AML-193 (cell line): ENCODE data around the gene PTGFRN.
"Not testable (repeated sequence)": the region's sequence is repeated elsewhere in the genome, so short reads cannot be mapped to it uniquely, and the experiment has no call there.

ENCODE experiments used
- DNase-seq, 2 experiments: peaks; one replicate each; lab custom pipeline; 2025; lab: John Stamatoyannopoulos, UW

Gene PTGFRN

DNA sequence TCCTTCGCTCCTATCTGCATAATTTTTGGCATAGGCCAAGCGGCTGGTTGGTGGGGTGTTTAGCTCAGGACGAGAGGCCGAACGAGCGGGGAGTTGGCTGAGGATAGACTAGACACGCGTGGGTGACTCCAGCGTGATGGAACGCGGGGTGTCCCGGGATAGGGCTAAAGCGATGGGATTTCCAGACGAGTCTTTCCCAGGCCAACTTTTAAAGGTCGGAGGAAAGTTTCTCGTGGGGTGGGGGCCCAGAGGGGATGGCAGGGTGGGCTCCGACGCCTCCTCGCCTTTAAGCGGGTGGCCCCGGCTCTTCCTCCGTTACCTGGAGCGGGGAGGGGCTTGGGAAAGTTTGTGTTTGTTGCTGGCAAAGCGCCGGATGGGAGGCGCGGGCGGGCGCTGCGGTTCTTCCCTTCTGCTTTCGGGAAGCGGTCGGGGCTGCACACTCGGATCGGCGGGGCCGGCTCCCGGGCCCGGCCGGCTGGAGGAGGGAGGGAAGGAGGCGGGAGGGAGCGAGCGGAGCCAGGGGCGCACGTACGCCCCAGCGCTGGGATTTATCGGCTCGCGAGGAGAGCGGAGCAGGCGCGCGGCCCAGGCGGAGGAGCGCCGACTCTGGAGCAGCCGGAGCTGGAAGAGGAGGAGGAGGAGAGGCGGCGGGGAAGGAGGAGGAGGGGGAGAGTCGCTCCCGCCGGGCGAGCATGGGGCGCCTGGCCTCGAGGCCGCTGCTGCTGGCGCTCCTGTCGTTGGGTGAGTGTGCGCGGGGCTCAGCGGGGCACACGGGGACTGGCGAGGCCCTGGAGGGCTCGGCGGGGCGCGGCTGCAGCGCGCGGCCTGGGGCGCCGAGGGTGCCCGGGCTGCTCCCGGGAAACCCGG lies at the start of gene PTGFRN:
PTGFRN (plus strand) TSS at position 405 of the 867 bp plus-strand sequence; CDS start at position 693, 288 bp downstream.
- DNase-seq, result no peak

DNA sequence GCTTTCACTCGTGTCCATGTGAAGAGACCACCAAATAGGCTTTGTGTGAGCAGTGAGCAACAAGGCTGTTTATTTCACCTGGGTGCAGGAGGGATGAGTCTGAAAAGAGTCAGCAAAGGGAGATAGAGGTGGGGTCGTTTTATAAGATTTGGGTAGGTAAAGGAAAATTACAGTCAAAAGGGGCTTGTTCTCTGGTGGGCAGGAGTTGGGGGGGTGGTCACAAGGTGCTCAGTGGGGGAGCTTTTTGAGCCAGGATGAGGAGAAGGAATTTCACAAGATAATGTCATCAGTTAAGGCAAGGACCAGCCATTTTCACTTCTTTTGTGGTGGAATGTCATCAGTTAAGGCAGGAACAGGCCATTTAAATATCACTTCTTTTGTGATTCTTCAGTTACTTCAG lies 49.5 kb upstream of the PTGFRN start:
- not testable (repeated sequence) for DNase-seq

DNA sequence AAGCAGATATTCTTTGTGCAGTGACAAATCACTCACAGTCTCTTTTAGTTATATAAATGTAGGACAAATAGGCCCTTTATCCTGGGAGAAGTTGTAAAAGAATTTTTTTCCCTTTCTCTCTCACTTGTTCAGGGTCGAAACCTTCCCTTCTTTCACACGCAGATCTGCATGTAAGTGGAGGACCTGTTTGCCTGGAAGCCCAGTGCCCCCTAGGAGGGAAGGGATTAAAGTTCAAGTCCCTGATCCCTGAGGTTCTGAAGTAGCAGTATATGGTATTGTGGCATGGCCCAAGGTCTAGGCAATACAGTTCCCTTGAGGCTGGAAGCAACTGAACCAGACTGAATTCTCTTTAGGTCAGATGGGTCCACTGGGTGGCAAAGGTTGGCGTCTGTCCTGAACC lies 48.6 kb upstream of the PTGFRN start:
- no peak for DNase-seq

DNA sequence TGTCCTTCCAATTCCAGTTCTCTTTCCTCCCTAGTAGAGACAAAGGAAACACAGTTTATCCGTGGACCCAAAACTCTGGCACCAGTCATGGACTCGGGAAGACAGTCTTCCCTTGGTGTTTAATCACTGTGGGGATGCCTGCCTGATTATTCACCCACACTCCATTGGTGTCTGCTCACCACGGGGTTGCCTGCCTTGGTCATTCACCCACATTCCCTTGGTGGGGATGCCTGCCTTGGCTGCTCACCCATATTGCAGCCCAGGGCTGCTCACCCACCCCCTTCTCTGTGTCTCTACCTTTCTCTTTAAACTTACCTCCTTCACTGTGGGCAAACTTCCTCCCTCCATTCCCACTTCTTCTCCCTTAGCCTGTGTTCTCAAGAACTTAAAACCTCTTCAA lies 46.7 kb upstream of the PTGFRN start:
- not testable (repeated sequence) for DNase-seq

DNA sequence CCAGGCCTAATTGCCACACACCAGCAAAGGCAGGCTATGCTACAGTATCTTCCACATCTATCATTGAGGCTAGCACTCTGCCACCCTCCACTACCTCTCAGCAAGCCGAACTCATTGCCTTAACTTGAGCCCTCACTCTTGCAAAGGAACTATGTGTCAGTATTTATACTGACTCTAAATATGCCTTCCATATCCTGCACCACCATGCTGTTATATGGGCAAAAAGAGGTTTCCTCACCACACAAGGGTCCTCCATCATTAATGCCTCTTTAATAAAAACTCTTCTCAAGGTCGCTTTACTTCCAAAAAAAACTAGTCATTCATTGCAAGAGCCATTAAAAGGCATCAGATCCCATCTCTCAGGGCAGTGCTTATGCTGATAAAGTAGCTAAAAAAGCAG lies 43.2 kb upstream of the PTGFRN start:
- not testable (repeated sequence) for DNase-seq

DNA sequence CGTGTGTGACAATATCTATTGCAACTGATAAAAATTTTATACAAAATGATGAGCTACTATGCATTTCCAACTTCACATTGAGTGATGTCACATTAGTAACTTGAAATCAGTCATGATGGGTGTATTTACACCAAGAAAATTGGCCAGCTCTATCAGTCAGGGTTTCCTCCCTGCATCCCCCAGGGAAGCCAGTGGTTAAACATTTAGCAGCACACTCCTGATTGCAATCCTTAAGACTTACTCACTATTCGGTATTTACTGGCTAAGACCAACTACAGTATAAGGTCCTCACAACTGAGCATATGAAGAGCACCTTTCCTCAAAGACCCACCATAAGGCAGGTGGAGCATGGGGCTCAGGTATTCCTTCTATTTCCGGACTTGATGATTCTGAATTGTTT lies 41.3 kb upstream of the PTGFRN start:
- DNase-seq, result no peak

DNA sequence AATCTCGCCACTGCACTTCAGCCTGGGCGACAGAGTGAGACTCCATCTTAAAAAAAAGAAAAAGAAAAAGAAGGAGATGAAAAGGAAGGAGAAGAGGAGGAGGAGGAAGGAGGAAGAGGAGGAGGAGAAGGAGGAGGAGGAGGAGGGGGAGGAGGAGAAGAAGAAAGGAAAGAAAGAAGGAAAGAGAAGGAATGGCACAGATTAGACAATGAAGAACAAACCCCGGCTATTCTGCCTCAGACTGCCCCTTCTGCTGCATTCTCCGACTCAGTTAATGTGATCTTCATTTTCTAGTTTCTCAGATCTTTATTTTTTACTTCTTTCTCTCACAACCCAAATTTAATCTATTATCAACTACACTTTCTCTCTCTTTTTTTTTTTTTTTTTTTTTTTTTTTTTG lies 40.1 kb upstream of the PTGFRN start:
- DNase-seq, result no peak

DNA sequence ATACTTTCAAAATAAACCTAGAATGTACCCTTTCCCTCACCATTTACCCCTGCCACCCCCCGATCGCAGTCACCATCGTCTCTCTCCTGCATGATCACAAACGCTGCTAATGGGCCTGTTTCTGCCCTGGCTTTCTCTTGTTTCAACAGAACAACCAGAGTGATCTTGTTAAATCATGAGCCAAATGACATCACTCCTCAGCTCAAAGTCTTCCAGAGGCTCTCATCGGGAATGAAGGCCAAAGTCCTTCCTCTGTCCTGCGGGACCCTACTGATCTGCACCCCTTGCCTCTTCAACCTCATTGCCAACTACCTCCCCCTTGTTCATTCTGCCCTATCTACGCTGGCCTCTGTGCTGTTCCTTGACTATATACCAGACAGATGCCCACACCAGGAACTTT lies 39.4 kb upstream of the PTGFRN start:
- DNase-seq, result no peak

DNA sequence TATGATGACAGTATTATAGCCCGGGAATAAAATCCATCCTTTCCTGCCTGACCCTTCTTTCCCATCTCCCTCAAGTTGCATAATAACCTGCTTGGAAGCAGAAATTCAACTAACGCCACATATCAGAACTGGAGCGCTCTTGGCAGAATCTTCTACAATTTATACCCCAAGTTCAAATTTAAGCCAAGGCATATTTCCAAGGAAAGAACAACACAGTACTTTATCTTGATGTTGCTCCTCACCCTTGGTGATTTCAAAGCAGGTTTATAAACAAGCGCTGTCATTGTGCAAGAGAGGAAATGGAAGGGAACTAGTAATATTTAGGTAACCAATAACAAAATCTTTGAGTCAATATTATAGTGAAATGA lies 38.0 kb upstream of the PTGFRN start:
- no peak for DNase-seq

DNA sequence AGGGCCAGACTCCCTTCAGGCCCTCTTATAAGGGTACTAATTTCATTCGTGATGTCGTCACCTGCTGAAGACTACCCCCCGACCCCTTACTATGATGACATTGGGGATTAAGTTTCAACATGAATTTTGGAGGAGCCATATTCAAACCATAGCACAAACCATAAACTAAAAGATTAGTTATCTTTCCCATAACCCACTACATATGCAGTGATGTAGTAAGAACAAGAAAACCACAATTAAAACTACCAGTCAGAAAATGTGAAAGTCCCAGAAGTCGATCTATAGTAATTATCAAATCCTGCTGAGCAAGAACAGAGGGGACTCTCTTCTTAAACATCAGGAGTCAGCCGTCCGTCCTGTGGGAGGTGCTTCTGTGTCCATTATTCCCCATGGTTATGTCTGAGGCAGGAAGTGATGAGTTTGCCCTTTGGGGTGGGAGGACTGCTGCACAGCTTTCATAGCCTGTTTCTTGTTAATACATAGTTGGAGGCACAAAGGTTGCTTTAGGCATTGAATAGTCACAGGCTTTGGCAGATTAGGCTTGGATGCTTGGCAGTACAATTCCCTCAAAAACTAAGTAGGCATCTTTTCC lies 35.9 kb upstream of the PTGFRN start:
- DNase-seq, result no peak

DNA sequence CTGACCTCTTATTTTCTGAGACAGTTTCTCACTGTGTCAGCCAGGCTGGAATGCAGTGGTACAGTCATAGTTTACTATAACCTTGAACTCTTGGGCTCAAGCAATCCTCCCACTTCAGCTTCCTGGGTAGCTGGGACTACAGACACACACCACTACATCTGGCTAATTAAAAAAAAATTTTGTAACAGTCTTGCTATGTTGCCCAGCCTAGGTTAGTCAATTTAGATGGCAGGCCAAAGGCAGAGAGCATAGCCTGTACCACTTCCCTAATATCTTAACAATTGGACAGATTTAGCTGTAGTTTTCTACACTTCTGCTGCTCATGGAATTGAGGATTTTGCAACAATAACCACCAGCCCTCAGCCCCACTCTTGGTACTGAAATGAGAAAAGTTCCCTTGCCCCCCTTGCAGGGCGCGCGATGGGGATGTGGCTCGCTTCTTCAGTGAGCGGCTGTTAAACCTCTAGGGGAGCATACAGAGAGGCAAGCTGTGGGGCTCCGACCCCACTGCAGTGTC lies 34.9 kb upstream of the PTGFRN start:
- DNase-seq, result no peak

DNA sequence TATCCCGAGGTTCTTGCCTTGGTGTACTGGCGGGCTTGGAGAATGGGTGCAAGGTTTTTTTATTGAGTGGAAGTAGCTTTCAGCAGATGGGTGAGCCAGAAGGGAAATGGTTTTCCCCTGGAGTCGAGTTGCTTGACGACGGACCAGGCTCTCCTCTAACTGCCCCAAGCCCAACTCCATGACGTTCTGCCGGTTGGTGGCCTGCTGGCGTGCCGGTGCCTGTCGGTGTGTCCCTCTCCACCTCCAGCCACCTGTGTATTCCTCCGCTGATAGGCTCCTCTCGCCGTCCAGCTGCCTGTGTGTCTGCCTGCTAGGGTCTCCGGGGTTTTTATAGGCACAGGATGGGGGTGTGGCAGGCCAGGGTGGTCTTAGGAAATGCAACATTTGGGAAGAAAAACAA lies 34.3 kb upstream of the PTGFRN start:
- no peak for DNase-seq

DNA sequence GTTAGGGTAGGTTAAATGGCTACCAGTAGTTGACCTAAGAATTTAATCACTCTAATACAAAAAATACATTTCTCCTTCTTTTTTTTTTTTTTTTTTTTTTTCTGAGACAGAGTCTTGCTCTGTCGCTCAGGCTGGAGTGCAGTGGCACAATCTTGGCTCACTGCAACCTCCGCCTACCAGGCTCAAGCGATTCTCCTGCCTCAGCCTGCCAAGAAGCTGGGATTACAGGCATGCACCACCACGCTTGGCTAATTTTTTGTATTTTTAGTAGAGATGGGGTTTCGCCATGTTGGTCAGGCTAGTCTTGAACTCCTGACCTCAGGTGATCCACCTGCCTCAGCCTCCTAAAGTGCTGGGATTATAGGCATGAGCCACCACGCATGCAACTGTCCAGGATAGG lies 33.8 kb upstream of the PTGFRN start:
- DNase-seq, result not testable (repeated sequence)

DNA sequence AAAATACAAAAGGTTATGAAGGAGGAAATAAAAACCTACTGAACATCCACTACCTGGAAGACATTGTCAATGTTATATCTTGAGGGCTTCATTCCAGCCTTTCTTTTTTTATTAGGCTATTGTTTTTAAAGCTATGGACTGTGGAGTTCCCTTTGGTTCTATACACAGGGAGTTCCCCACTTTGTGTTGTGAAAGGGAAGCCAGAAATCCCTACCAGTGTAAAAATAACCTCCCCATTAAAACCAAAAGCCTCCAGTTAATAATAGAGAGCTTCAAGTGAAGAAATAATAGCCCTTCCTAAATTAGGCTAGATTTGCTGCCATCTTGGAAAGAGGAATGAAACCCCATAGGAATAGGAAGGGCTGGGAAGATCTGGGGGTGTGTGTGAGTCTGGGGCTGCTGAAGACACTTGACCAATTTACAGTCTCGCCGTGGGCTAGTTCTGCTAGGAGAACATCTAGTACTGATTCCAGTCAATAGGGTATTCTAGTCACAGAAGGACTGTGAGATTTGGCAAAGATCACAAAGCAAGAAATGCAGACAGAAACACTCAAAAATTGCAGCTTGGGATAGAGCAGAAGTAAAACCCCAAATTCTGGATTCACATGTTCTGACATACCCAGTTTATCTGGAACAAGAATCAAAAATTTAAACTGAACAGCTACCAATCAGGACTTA lies 32.4 kb upstream of the PTGFRN start:
- no peak for DNase-seq

DNA sequence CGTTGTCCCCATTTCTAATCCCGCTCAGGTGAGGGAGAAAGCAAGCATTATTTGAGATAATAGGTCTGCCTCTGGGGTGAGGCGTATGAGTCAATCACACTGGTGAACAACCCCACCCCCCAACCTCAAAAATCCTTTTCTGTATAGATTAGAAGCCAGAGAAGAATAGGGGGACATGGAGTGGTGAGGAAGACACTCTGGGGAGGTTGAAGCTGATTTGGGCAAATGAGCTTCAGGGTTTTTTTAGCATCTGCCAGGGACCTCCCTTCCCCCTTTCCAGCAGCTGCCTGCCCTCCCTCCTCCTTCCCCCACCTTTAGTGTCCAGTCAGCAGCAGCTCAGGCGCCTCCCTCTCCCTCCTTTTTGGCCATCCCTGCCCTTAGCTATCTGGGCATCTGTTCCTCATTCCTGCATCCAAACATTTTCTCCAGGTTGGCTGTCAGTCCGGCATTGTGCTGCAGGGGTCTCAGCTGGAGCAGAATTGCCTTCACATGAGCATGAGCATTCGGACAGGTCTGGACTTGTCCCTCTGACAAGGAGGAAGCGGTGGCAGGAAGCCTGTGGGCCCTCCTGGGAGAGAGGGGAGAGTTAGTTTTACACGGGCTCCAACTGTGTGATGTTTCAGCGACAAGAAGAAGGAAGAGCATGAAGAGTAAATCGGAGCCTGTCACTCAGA lies 30.8 kb upstream of the PTGFRN start:
- no peak for DNase-seq

DNA sequence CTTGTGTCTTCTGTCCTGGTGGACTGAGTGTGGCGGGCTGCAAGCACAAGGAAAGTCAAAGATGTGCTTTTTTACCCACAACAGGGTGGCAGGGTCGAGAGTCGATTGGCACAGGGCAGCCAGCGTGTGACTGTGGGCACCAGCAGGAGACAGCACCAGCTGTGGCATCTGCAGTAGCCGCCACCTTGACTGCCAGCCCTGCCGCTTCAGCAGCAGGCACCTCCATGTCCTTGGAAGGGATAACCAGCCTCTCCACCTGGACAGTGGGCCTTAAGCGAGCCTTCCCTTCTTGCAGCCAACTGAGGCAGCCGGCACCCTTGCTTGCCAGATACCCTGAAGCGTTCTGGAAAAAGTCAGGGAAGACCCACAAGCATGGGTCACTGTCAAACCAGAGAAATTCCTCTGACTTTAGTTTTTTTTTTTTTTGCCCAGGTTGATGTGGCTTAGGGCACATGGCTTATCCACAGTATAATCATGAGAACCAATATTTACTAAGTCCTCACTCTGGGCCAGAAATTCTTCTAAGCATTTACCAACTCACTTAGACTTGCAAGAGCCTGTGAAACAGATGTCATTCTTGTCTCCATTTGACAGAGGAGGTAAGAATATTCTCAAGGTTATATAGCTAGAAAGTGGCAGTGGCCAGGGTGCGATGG lies 30.1 kb upstream of the PTGFRN start:
- no peak for DNase-seq

DNA sequence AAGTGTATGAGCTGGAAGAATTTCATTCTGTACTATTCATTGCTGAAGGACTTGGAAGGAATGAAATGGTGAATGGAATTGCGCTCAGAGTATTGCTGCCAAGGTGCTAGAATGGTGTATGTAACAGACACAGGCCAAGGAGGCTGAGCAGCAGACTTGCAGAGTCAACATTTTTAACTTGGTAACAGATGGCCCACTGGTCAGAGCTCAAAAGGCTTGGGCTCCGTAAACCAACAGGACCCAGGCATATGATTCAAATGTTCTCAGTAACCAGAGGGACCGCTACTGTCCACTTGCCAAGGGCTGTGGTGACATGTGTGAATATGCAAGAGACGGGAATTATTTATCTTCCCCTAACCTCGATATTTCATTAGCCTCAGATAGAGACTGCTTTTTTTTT lies 28.8 kb upstream of the PTGFRN start:
- no peak for DNase-seq

DNA sequence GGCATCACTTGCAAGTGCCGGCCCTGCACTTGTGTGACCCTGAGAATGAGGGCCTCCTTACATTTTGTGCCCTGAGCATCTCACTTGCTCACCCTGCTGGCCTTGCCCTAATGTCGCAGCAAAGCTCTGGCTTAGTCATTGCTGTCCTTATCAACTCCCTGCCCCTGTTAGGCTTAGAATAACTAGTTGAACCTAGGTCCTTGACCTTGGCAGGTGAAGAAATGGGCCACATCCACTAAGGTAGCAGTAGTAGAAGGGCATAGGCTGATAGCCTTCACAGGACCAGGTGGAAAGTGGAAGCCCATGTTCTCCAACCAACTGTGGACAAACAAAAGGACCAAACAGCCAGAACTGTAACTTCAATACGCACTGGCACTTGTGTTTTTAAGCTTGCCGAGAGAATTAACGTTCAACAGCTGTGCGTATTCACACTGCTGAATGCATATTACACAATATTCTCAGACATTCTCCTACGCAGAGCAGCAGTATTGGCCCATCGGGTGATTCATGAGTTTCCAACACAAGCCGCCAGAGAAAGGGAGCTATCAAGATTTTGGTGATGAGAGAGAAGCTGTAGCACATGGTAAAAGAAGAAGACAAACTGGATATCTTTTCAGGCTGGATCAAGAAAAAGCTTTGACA lies 27.7 kb upstream of the PTGFRN start:
- no peak for DNase-seq

DNA sequence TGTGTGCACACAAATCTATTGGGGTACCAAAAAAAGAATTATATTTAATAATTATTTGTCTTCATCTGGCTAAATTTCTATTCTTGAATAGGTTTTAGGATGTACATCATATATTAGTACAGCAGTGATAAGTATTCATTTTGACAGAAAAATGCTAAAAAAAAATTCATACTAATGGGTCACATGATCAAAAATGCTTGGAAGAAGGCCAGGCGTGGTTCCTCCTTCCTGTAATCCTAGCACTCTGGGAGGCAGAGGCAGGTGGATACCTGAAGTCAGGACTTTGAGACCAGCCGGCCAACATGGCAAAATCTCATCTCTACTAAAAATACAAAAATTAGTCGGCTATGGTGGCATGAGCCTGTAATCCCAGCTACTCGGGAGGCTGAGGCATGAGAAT lies 26.9 kb upstream of the PTGFRN start:
- DNase-seq, result no peak

DNA sequence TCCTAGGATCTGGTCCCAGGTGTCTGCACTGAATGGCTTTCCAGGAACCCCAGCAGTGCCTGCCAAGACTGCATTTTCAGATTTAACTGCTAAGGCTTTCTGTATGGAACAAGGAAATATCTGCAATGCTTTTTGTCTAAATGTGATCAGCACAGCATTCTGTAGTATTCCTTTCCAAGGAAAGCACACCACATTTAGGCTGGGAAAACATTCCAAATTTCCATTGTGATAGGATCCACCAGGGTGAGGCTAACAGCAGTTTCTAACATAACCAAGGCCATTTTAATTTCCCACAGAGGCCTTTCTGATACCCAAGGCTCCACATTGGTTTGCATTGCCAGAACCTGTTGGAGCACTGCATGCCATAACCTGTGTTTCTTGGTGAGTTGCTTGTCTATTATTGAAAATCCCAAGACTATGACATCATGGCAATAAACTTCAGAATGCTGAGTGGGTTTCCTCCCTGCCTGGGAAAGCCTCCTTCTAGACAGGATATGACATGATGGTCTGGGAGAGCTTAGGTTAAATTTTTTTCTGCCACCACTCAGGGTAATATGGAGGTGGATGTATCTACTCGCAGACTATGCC lies 23.3 kb upstream of the PTGFRN start:
- no peak for DNase-seq

DNA sequence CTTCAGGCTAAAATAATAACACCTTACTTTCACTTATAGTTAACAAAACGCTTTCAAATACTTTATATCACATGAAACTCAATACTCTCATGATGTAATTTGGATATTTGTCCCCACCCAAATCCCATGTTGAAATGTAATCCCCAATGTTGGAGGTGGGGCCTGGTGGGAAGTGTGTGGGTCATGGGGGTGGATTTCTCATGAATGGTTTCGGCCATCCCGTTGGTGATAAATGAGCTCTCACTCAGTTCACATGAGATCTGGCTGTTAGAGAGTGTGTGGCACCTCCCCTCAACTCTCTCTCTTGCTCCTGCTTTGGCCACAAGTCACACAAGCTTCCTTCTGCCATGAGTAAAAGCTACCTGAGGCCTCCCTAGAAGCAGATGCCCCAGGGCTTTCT lies 22.5 kb upstream of the PTGFRN start:
- DNase-seq, result no peak
